NCI-H1092 treated with DMSO at 0.1 percent for 48 hours (cell line): ENCODE measurements around the gene NID1.
A peak's percentile ranks its signal among the peaks of the same experiment; 100 is the strongest.
"Not testable (repeated sequence)": the region's sequence is repeated elsewhere in the genome, so short reads cannot be mapped to it uniquely, and the experiment has no call there.

Source experiments
- DNase-seq: peaks from one replicate; lab custom pipeline; 2025; lab: John Stamatoyannopoulos, UW

The NID1 gene

GRCh38 chr1:236064674-236065508 lies at the start of gene NID1:
TSS of gene NID1 (minus strand) at chr1:236065090. CDS start at chr1:236065079, 11 bp downstream.
- peak; percentile 14 for DNase-seq

- DNase-seq: no peak
Observed at GRCh38 chr1:236114076-236114747, 49.3 kb upstream of the NID1 start.

- DNase-seq: no peak
Observed at GRCh38 chr1:236113324-236114032, 48.6 kb upstream of the NID1 start.

DNA sequence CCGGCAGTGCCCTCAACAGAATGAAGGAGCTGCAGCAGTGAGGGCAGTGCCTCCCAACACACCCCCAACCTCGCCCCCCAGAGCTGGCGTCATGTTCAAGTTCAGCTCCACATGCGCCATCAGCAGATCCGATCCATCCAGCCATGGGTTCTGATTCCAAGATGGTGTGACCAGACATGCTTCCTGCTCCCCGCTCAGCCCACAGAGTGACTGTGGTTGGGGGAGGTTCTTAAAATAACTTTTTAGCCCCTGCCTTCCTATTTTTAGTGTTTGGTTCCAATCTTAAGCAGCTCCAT lies 47.4 kb upstream of the NID1 start:
- no peak for DNase-seq

DNA sequence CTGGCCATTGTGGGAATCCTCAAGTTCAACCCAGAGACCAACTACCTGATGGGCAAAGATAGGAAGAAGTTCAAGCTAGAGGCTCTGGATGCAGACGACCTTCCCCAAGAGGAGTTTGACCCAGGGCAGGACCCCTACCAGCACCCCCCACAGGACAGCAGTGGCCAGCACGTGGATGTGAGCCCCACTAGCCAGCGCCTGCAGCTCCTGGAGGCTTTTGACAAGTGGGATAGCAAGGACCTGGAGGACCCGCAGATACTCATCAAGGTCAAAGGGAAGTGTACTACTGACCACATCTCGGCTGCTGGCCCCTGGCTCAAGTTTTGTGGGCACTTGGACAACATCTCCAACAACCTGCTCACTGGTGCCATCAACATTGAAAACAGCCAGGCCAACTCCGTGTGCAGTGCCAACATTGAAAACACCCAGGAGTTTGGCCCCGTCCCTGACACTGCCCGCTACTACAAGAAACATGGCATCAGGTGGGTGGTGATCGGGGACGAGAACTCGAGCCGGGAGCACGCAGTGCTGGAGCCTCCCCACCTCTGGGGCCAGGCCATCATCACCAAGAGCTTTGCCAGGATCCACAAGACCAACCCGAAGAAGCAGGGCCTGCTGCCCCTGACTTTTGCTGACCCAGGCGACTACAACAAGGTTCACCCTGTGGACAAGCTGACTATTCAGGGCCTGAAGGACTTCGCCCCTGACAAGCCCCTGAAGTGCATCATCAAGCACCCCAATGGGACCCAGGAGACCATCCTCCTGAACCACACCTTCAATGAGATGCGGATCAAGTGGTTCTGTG lies 46.8 kb upstream of the NID1 start:
- DNase-seq: no peak

DNA sequence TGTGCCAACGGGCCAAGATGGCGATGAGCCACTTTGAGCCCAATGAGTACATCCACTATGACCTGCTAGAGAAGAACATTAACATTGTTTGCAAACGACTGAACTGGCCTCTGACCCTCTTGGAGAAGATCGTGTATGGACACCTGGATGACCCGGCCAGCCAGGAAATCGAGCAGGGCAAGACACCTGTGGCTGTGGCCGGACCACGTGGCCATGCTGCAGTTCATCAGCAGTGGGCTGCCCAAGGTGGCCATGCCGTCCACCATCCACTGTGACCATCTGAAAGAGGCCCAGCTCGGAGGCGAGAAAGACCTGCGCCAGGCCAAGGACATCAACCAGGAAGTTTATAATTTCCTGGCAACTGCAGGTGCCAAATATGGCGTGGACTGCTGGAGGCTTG lies 45.2 kb upstream of the NID1 start:
- no peak for DNase-seq

GRCh38 chr1:236108027-236108648 lies 43.2 kb upstream of the NID1 start:
- DNase-seq: no peak

DNA sequence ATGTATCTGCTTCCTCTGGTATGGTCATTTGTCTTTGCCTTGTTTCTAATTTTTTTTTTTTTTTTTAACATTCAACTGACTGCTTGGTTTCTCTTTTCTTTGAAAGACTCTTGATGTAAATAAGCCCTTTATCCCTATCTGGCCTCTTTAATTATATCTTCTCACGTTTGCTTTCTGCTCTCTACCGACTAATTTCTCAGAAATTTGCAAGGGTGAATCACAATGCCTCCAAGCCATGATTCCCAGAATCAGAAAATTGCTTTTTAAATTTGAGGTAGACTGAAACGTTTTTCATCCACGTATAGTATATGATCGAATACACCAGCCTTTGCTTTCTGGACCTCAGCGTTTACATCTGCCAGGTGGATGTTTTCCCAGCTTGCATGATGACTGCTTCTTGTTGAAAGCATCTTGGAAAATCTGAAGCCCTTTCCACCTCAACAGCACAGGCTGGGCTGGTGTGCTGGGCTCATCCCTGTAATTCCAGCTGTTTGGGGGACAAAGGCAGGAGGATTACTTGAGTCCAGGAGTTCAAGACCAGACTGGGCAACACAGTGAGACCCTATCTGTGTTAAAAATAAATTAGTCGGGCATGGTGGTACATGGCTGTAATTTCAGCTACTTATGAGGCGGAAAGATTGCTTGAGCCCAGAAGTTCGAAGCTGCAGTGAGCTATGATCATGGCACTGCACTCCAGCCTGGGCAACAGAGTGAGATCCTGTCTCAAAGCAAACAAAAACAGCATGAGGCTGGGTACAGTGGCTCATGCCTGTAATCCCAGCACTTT lies 42.4 kb upstream of the NID1 start:
- no peak for DNase-seq

DNA sequence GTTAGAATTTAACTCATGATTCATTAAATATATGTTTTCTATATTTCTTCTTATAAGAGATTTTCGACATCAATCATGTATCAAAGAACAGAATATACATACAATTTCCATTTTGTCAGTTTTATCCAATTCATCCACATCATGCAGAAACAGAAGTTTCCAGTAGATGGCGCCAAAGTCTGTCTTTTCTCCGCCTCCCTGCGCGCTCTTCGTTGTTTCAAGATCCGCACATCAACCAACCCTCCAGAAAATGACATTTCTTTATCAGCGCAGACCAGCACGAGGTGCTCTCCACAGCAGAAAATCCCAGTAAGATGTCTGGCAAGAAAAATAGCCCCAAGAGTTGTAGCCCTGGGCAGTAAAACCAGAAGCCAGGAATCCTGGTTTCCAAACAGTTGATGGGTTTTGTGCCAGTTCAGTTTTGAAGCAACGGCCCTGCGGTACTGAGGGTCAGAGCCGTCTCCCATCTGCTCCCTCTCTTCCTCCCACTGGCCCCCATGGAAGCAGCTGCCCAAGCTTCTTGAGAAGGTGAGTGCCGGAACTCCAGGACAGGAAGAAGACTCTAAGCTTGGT lies 38.8 kb upstream of the NID1 start:
- peak; percentile 71 for DNase-seq

- DNase-seq: no peak
Observed at GRCh38 chr1:236103059-236103458, 38.2 kb upstream of the NID1 start.

- DNase-seq: no peak
Observed at GRCh38 chr1:236102611-236103010, 37.7 kb upstream of the NID1 start.

DNA sequence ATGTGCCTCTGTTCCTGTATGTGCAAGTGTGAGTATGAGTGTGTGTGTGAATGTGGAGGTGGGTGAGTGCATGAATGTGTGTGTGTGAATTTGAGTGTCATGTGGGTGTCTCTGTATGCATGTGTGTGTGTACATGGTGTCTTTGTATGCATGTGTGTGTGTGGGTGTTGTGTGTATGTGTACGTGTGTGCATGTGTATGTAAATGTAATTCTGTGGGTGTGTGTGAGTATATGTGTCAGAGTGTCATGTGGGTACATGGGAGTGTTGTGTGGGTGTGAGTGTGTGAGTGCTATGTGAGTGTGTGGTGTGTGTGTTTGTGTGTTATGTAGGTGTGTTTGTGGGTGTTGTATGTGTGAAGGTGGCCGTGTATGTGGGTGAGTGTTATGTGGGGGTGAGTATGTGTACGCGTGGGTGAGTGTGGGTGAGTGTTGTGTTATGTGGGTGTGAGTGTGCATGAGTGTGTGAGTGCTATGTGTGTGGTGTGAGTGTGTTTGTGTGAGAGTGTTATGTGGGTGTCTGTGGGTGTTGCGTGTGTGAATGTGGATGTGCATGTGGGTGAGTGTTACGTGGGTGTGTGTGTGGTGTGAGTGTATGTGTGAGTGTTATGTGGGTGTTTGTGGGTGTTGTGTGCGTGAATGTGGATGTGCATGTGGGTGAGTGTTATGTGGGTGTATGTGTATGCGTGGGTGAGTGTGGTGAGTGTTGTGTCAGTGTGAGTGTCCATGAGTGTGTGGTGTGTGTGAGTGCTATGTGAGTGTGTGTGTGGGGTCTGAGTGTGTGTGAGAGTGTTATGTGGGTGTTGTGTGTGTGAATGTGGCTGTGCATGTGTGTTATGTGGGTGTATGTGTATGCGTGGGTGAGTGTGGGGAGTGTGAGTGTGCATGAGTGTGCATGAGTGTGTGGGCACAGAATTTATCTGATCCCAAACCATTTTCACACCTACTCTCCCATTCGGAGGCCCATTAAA lies 36.6 kb upstream of the NID1 start:
- DNase-seq: no peak

DNA sequence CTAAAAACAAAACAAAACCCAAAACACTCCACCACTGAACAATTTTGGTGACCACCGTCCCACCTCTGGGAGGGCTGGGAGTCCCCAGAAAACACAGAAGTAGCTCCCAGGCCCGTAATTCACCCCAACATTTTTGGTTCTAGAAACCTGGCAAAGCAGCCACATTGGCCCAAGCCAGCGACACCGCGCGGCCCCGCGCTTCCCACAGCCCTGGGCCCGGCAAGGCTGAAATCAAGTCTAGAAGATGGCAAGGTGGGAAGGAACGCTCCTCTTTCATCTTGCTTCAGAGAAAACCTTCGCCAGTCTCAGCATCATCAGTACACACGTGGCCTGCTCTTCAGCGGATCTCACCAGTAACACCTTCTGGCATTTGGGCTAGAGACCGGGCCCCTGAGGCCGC lies 35.9 kb upstream of the NID1 start:
- DNase-seq: no peak

DNA sequence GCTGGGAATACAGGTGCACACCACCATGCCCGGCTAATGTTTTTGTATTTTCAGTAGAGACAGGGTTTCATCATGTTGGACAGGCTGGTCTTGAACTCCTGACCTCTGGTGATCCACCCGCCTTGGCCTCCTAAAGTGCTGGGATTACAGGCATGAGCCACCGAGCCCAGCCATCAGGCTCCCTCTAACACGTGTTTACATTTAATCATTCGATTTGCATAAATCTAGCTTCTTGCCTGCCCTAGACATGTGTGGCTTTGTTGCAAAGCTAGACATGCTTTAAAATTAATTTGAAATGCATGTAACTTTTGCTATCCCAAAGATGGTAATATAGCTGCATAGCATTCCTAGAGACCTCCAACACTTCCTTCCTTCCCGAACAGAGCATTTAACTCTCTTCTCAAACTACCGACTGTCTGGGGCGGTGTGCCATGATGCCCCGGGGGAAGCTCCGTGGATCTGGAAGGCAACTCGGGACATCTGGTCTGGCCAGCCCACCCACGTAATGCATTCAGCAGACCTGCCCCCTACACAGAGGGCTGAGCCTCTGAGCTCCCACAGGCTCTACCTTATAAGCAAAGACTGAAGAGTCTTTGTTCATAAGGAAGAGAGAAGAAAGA lies 34.6 kb upstream of the NID1 start:
- no peak for DNase-seq

GRCh38 chr1:236098267-236098666 lies 33.4 kb upstream of the NID1 start:
- DNase-seq: no peak

GRCh38 chr1:236096660-236097482 lies 32.0 kb upstream of the NID1 start:
- DNase-seq: not testable (repeated sequence)

GRCh38 chr1:236095705-236096520 lies 31.0 kb upstream of the NID1 start:
- DNase-seq: no peak
